ENCODE data around the gene KCNQ4. TPM values are rescaled to one million over a fixed set of nuclear protein-coding genes. Genes with fewer than 3 reads are reported as not detected.

Gene KCNQ4
- total RNA-seq, 4 donors from 2014 or later: 1.1 to 3.8 (median 1.5) TPM

DNA sequence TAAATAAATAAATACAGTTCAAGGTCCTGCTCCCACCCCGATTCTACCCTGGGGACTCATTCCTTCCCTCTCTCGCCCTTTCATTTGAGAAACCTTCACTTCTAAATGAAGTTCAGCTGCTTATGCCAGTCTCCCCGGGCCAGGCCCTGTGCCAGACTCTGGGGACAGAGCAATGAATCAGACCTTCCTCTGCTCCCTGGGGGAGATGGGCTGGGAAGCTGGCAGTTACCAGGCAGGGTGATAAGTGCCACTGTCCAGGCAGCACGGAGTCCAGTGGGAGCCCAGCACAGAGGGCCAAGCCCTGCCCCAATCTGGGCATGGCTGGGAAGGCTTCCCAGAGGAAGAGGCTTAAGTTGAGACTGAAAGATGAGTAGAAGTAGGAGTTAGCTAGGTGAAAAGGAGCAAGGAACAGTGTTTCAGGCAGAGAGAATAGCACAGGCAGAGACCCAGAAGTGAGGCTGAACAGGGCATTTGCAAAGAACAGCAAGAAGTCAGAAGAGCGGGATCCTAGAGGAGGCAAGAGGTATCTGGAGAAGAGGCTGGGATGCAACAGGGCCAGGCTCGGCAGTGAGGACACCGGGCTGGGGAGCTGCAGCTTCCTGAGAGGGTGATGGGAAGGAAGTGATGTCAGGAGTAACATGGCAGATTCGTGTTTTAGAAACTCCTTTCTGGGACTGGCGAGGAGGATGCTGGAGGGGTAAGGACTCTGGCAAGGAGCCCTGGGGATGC is 13.5 kb downstream of the KCNQ4 start:
- H3K9me3 ChIP-seq: no peaks in the 10 kb centered on the region
- peaks cover 24% of the 10 kb centered on the region for H3K4me1 ChIP-seq
- H3K27ac ChIP-seq: no peak overlapping the region
- no peaks in the 10 kb centered on the region for H3K27me3 ChIP-seq
- no peak for DNase-seq (ENCODE audit: low spot score in 2 of 2)
- H3K36me3 ChIP-seq: no peaks in the 10 kb centered on the region
- no peak for TF ChIP-seq POLR2A (IDR thresholded peaks at IDR 0.05)
- TF ChIP-seq EP300 (IDR thresholded peaks at IDR 0.05): no peak
- TF ChIP-seq, protein P1, sequence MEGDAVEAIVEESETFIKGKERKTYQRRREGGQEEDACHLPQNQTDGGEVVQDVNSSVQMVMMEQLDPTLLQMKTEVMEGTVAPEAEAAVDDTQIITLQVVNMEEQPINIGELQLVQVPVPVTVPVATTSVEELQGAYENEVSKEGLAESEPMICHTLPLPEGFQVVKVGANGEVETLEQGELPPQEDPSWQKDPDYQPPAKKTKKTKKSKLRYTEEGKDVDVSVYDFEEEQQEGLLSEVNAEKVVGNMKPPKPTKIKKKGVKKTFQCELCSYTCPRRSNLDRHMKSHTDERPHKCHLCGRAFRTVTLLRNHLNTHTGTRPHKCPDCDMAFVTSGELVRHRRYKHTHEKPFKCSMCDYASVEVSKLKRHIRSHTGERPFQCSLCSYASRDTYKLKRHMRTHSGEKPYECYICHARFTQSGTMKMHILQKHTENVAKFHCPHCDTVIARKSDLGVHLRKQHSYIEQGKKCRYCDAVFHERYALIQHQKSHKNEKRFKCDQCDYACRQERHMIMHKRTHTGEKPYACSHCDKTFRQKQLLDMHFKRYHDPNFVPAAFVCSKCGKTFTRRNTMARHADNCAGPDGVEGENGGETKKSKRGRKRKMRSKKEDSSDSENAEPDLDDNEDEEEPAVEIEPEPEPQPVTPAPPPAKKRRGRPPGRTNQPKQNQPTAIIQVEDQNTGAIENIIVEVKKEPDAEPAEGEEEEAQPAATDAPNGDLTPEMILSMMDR (IDR thresholded peaks at IDR 0.05): no peak
- TF ChIP-seq POLR2AphosphoS5 (IDR thresholded peaks at IDR 0.05): no peak
- 63% methylated on average over 9 of the region's 9 CpGs for WGBS
- no peak overlapping the region for H3K4me3 ChIP-seq

DNA sequence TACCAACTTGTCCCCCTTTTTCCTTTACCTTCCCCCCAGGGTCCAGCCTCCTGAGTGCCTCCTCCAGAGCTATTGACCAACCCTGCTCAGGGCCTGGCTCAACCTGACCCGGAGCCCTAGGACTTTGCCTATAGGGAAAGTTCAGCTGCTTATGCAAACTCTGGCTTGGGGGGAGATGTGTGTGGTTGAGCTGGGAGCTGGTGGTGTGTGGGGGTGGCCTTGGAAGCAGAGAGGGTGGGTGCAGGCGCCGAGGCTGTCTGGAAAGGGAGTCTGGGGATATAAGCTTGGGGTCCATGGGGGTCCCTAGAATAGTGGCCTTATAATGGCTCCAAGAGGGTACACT is 14.1 kb downstream of the KCNQ4 start:
- Histone ChIP-seq H3K4me1 (peaks cover 24% of the 10 kb centered on the region), H3K9me3 (no peaks in the 10 kb centered on the region), H3K36me3 (no peaks in the 10 kb centered on the region), H3K27ac (no peak overlapping the region), H3K4me3 (no peak overlapping the region), H3K27me3 (no peaks in the 10 kb centered on the region)
- WGBS: 97% methylated on average over 3 of the region's 3 CpGs
- no peak for TF ChIP-seq POLR2A (IDR thresholded peaks at IDR 0.05)
- TF ChIP-seq, protein P1 (IDR thresholded peaks at IDR 0.05): no peak
- TF ChIP-seq EP300 (IDR thresholded peaks at IDR 0.05): no peak
- DNase-seq (ENCODE audit: low spot score in 2 of 2): no peak

DNA sequence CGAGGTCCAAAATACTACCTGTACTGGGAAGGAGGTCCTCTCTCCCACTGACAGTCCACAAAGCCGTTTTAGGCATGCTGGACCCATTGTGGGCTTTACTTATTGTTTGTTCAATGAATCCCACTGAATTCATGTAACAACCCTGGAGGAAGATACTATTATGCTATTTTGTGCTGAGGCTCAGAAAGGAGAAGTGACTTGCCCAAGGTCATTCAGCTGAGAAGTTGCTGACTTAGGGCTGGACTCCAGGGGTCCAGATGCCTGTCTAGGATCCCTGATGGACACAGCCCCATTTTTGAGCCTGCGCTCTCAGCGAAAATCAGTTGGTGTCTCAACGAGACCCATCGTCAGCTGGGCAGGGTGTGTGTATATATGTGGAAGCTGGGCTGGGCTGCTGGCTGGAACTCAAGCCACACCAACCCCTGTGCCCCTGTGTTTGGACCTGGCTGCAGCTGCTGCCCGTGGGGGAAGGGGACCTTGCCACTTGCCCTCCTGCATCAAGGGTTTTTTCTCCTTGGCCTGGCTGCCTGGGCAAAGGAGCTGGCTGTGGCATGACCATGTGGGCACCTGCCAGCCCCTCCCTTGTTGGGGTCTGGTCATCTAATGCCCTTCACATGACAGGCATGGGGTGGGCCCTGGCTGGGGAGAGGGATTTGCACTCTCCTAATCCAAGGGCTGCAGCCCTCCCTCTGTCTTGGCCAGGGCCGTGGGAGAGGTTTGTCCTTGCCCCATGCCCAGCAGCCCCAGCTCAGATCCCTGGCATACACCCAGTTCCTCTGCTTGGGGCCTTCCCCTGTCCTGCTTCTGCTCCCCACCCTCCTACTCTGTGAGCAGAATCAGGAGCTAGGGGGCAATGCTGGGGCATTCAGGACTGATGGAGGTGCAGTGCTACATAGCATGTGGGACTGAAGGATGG is 15.0 kb downstream of the KCNQ4 start:
- Histone ChIP-seq H3K9me3 (no peaks in the 10 kb centered on the region), H3K27ac (no peak overlapping the region), H3K27me3 (no peaks in the 10 kb centered on the region), H3K4me1 (peaks cover 24% of the 10 kb centered on the region), H3K4me3 (no peak overlapping the region), H3K36me3 (no peaks in the 10 kb centered on the region)
- TF ChIP-seq EP300 (IDR thresholded peaks at IDR 0.05): no peak
- no peak for TF ChIP-seq POLR2A (IDR thresholded peaks at IDR 0.05)
- no peak for TF ChIP-seq POLR2AphosphoS5 (IDR thresholded peaks at IDR 0.05)
- TF ChIP-seq, protein P1 (IDR thresholded peaks at IDR 0.05): no peak
- WGBS: 86% methylated on average over 4 of the region's 8 CpGs
- DNase-seq (ENCODE audit: low spot score in 2 of 2): no peak

DNA sequence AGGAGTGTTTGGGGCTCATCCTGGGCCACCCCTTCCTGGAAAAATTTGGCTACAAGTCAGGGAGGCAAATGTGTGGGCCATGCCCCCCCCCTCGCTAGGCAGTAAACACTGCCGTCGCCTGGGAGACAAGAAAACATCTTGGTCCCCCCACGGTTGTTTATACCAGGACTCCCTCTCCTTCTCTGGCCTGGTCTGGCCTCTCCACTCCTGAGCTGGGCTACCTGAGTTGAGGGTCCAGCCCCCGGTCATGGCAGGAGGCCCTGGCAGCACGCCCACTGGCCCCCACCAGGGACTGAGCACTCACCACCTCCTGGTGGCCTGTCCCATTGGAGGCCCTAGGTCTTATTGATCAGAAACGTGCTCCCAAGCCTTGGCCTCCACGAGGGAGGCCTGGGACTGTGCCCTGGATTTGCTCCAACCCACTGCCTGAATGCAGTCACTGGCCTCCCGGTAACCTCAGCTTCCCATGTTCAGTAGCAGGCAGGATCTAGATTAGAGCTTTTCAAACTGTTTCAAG is 15.8 kb downstream of the KCNQ4 start:
- WGBS: 58% methylated on average over 5 of the region's 9 CpGs

More for the DNA sequence above, 15.8 kb downstream of the KCNQ4 start:
- TF ChIP-seq, protein P1 (IDR thresholded peaks at IDR 0.05): no peak
- no peak for TF ChIP-seq EP300 (IDR thresholded peaks at IDR 0.05)
- Histone ChIP-seq H3K4me1 (peaks cover 24% of the 10 kb centered on the region), H3K27me3 (no peaks in the 10 kb centered on the region), H3K27ac (no peak overlapping the region), H3K4me3 (no peak overlapping the region), H3K36me3 (no peaks in the 10 kb centered on the region), H3K9me3 (no peaks in the 10 kb centered on the region)
- no peak for DNase-seq (ENCODE audit: low spot score in 2 of 2)
